Ectodermal cell (in vitro differentiated cells): Measurements from ENCODE around the gene PLBD2.
"Not testable (repeated sequence)": the region's sequence is repeated elsewhere in the genome, so short reads cannot be mapped to it uniquely, and the experiment has no call there.

ENCODE experiments used
- H3K27ac ChIP-seq: 2 replicates; pipeline ENCODE4 v1.7.0; 2013; ENCODE audit warnings: mild to moderate bottlenecking, low read depth, low read length; ENCODE audit not compliant: insufficient read depth, poor library complexity, severe bottlenecking
- H3K27me3 ChIP-seq: 2 replicates; pipeline ENCODE4 v1.7.0; 2013; ENCODE audit warnings: mild to moderate bottlenecking, low read length; ENCODE audit not compliant: insufficient read depth, control insufficient read depth, poor library complexity, severe bottlenecking
- H3K36me3 ChIP-seq: one replicate; pipeline ENCODE4 v1.7.0; 2013; ENCODE audit warnings: low read length; ENCODE audit not compliant: control insufficient read depth, insufficient read depth
- H3K4me1 ChIP-seq: one replicate; pipeline ENCODE4 v1.7.0; 2013; ENCODE audit warnings: low read length; ENCODE audit not compliant: control insufficient read depth, insufficient read depth
- H3K4me3 ChIP-seq: 2 replicates; pipeline ENCODE4 v1.7.0; 2013; ENCODE audit warnings: low read depth, low read length, control low read depth; ENCODE audit not compliant: insufficient read depth
- H3K9me3 ChIP-seq: 2 replicates; pipeline ENCODE4 v1.7.0; 2013; ENCODE audit warnings: mild to moderate bottlenecking, low read length, moderate library complexity; ENCODE audit not compliant: control insufficient read depth
- WGBS, 2 experiments: methylation state at CpG; one replicate each; pipeline ENCODE4 v1.1.7; 2013; ENCODE audit warnings: missing lambda C conversion rate in 2 of 2; 5-methylcytosine and 5-hydroxymethylcytosine counted together

Gene PLBD2

GRCh38 chr12:113354192-113354591 is 4.2 kb upstream of the PLBD2 start:
- WGBS, 2 experiments = 88 to 94% methylated on average over 7 of the region's 7 CpGs
- not testable (repeated sequence) for H3K36me3 ChIP-seq, H3K27me3 ChIP-seq, H3K4me1 ChIP-seq, H3K9me3 ChIP-seq, H3K27ac ChIP-seq, H3K4me3 ChIP-seq

GRCh38 chr12:113359133-113359938 is 949 bp downstream of the PLBD2 start:
- H3K4me3 ChIP-seq = peak overlapping the region; percentile 92
- H3K36me3 ChIP-seq = no peaks in the 10 kb centered on the region
- WGBS, 2 experiments = 59 to 61% methylated on average over 11 of the region's 11 CpGs
- peaks cover 10% of the 10 kb centered on the region for H3K4me1 ChIP-seq
- H3K27ac ChIP-seq = no peak overlapping the region
- no peaks in the 10 kb centered on the region for H3K9me3 ChIP-seq
- H3K27me3 ChIP-seq = no peaks in the 10 kb centered on the region

GRCh38 chr12:113359939-113360748 is 1.8 kb downstream of the PLBD2 start:
- Histone ChIP-seq H3K4me3 (no peak overlapping the region), H3K9me3 (no peaks in the 10 kb centered on the region), H3K4me1 (peaks cover 10% of the 10 kb centered on the region), H3K27ac (no peak overlapping the region), H3K36me3 (no peaks in the 10 kb centered on the region), H3K27me3 (no peaks in the 10 kb centered on the region)
- 91 to 92% methylated on average over 9 of the region's 9 CpGs for WGBS, 2 experiments

- H3K27ac ChIP-seq = no peak overlapping the region
- WGBS, 2 experiments = 96 to 97% methylated on average over 10 to 12 of the region's 12 CpGs
- no peaks in the 10 kb centered on the region for H3K27me3 ChIP-seq
- no peaks in the 10 kb centered on the region for H3K36me3 ChIP-seq
- peaks cover 10% of the 10 kb centered on the region for H3K4me1 ChIP-seq
- no peak overlapping the region for H3K4me3 ChIP-seq
- no peaks in the 10 kb centered on the region for H3K9me3 ChIP-seq
Observed at GRCh38 chr12:113361574-113362370, 3.4 kb downstream of the PLBD2 start.

GRCh38 chr12:113364698-113365097 is 6.3 kb downstream of the PLBD2 start:
- H3K4me3 ChIP-seq = no peak overlapping the region
- no peak overlapping the region for H3K27ac ChIP-seq
- H3K36me3 ChIP-seq = no peaks in the 10 kb centered on the region
- H3K27me3 ChIP-seq = no peaks in the 10 kb centered on the region
- WGBS, 2 experiments = 90 to 93% methylated on average over 5 of the region's 5 CpGs
- H3K9me3 ChIP-seq = no peaks in the 10 kb centered on the region
- H3K4me1 ChIP-seq = peaks cover 3% of the 10 kb centered on the region

GRCh38 chr12:113365639-113366395 is 7.4 kb downstream of the PLBD2 start:
- Histone ChIP-seq H3K36me3 (no peaks in the 10 kb centered on the region), H3K4me3 (no peak overlapping the region), H3K4me1 (no peaks in the 10 kb centered on the region), H3K9me3 (no peaks in the 10 kb centered on the region), H3K27me3 (no peaks in the 10 kb centered on the region), H3K27ac (no peak overlapping the region)
- WGBS, 2 experiments = 90 to 93% methylated on average over 7 of the region's 7 CpGs

- no peaks in the 10 kb centered on the region for H3K4me1 ChIP-seq
- no peaks in the 10 kb centered on the region for H3K36me3 ChIP-seq
- no peaks in the 10 kb centered on the region for H3K27me3 ChIP-seq
- no peaks in the 10 kb centered on the region for H3K9me3 ChIP-seq
- 87 to 93% methylated on average over 4 of the region's 4 CpGs for WGBS, 2 experiments
- H3K27ac ChIP-seq = no peak overlapping the region
- H3K4me3 ChIP-seq = no peak overlapping the region
Observed at GRCh38 chr12:113366827-113367226, 8.4 kb downstream of the PLBD2 start.

GRCh38 chr12:113368331-113368730 is 9.9 kb downstream of the PLBD2 start:
- no peak overlapping the region for H3K27ac ChIP-seq
- H3K4me3 ChIP-seq = no peak overlapping the region
- WGBS, 2 experiments = 88 to 94% methylated on average over 4 of the region's 4 CpGs
- H3K9me3 ChIP-seq = no peaks in the 10 kb centered on the region
- no peaks in the 10 kb centered on the region for H3K4me1 ChIP-seq
- no peaks in the 10 kb centered on the region for H3K27me3 ChIP-seq
- H3K36me3 ChIP-seq = no peaks in the 10 kb centered on the region

- no peaks in the 10 kb centered on the region for H3K4me1 ChIP-seq
Observed at GRCh38 chr12:113369391-113369985, 11.1 kb downstream of the PLBD2 start.

More at GRCh38 chr12:113369391-113369985, 11.1 kb downstream of the PLBD2 start:
- Histone ChIP-seq H3K27ac (no peak overlapping the region), H3K9me3 (no peaks in the 10 kb centered on the region), H3K27me3 (no peaks in the 10 kb centered on the region), H3K4me3 (no peak overlapping the region), H3K36me3 (peaks cover under 1% of the 10 kb centered on the region)
- 93 to 96% methylated on average over 5 to 6 of the region's 6 CpGs for WGBS, 2 experiments
